Stimulated activated memory B cell treated with anti-CD40 and anti-IgM and Interleukin-4, amounts not matched to agents 10 μg/mL and 1 μg/mL and 100 μg/mL, for 72 hours (primary cell): ENCODE results near the gene PARP4.
"Not testable (repeated sequence)": the region's sequence is repeated elsewhere in the genome, so short reads cannot be mapped to it uniquely, and the experiment has no call there.

Experiments used
- ATAC-seq: fragments of 150-1000 bp; cut with Tn5 transposase; 2 replicates; pipeline ENCODE4 v1.10.0; 2021
- H3K27ac Mint-ChIP-seq: one replicate; pipeline ENCODE4 v1.8.0; 2022; ENCODE audit warnings: mild to moderate bottlenecking, mixed read lengths
- H3K27me3 Mint-ChIP-seq: one replicate; pipeline ENCODE4 v1.8.0; 2022; ENCODE audit warnings: mixed read lengths
- H3K36me3 Mint-ChIP-seq: one replicate; pipeline ENCODE4 v1.8.0; 2022; ENCODE audit warnings: mixed read lengths
- H3K4me1 Mint-ChIP-seq: one replicate; pipeline ENCODE4 v1.8.0; 2022; ENCODE audit warnings: mixed read lengths
- H3K4me3 Mint-ChIP-seq: one replicate; pipeline ENCODE4 v1.8.0; 2022; ENCODE audit warnings: mild to moderate bottlenecking, moderate library complexity, mixed read lengths
- H3K9me3 Mint-ChIP-seq: one replicate; pipeline ENCODE4 v1.8.0; 2022; ENCODE audit warnings: mixed read lengths

The PARP4 gene

DNA sequence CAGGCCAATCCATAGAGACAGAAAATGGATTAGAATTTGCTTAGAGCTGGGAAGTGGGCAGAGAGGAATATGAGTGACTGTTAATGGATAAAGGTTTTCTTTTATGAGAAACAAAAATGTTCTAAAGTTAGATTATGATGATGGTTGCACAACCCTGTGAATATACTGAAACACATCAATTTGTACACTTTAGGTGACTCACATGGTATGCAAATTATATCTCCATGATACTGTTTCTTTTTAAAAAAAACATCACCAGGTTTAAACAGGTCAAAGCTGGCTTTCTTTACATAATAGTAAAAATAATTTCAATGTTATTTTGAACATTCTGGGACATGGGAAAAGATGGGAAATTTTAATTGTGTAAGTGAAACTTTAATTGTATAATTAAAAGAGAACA lies 131.7 kb downstream of the PARP4 start:
- not testable (repeated sequence) for H3K36me3 Mint-ChIP-seq, H3K9me3 Mint-ChIP-seq, H3K27me3 Mint-ChIP-seq, ATAC-seq, H3K27ac Mint-ChIP-seq, H3K4me1 Mint-ChIP-seq, H3K4me3 Mint-ChIP-seq

DNA sequence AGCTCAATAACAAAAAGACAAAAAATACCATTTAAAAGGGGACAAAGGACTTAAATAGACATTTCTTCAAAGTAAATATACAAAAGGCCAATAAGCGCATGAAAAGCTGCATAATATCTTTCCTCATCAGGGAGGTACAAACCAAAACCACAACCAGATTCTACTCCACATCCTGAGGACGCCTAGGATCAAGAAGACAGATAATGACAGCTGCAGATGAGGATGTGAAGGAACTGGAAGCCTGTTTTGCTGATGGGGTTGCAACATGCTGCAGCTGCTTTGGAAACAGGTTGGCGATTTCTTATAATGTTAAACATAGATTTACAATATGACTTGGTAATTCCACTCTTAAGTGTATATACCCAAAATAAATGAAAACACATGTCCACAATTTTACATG lies 132.4 kb downstream of the PARP4 start:
- H3K36me3 Mint-ChIP-seq, H3K4me1 Mint-ChIP-seq, ATAC-seq, H3K9me3 Mint-ChIP-seq, H3K27ac Mint-ChIP-seq, H3K27me3 Mint-ChIP-seq, H3K4me3 Mint-ChIP-seq: not testable (repeated sequence)

GRCh38 chr13:24371273-24371672 lies 141.3 kb downstream of the PARP4 start:
- H3K27me3 Mint-ChIP-seq, result peaks cover 48% of the 10 kb centered on the region
- not testable (repeated sequence) for H3K4me3 Mint-ChIP-seq

More at GRCh38 chr13:24371273-24371672, 141.3 kb downstream of the PARP4 start:
- H3K27ac Mint-ChIP-seq, H3K4me1 Mint-ChIP-seq, ATAC-seq, H3K36me3 Mint-ChIP-seq, H3K9me3 Mint-ChIP-seq: not testable (repeated sequence)
